Immature natural killer cell (primary cell): ENCODE data around the gene PCNT. TPM values are rescaled to one million over a fixed set of nuclear protein-coding genes. Genes with fewer than 3 reads are reported as not detected.
"Not testable (repeated sequence)": the region's sequence is repeated elsewhere in the genome, so short reads cannot be mapped to it uniquely, and the experiment has no call there.

Experiments
- DNase-seq, 3 donors: peaks; one replicate each; pipeline ENCODE4 v3.0.0; 2022; ENCODE audit warnings: mixed read lengths in 1 of 3
- H3K27ac Mint-ChIP-seq, 6 donors: one replicate each; pipeline ENCODE4 v1.8.0; 2020; ENCODE audit warnings: mixed read lengths in 6 of 6, mild to moderate bottlenecking in 5 of 6, inconsistent platforms in 4 of 6, moderate library complexity in 3 of 6
- H3K27me3 Mint-ChIP-seq, 3 donors: one replicate each; pipeline ENCODE4 v1.8.0; 2020 to 2021; ENCODE audit warnings: low read depth in 3 of 3, mild to moderate bottlenecking in 3 of 3, mixed read lengths in 3 of 3, moderate library complexity in 3 of 3, inconsistent platforms in 1 of 3
- H3K36me3 Mint-ChIP-seq, 3 donors: one replicate each; pipeline ENCODE4 v1.8.0; 2020; ENCODE audit warnings: mixed read lengths in 3 of 3, inconsistent platforms in 2 of 3, mild to moderate bottlenecking in 2 of 3
- H3K4me1 Mint-ChIP-seq, 2 donors: one replicate each; pipeline ENCODE4 v1.8.0; 2020; ENCODE audit warnings: inconsistent platforms in 2 of 2, mild to moderate bottlenecking in 2 of 2, mixed read lengths in 2 of 2, moderate library complexity in 1 of 2
- H3K4me3 Mint-ChIP-seq, 5 donors: one replicate each; pipeline ENCODE4 v1.8.0; 2020; ENCODE audit warnings: mild to moderate bottlenecking in 5 of 5, mixed read lengths in 5 of 5, inconsistent platforms in 3 of 5, moderate library complexity in 3 of 5
- H3K9me3 Mint-ChIP-seq, 6 donors: one replicate each; pipeline ENCODE4 v1.8.0; 2020; ENCODE audit warnings: mild to moderate bottlenecking in 6 of 6, mixed read lengths in 6 of 6, inconsistent platforms in 4 of 6, moderate library complexity in 3 of 6
- polyA plus RNA-seq, 3 donors: library from polyadenylated mRNA; unstranded; fragments of 300-500 nt; fragmentation: Illumina TruSeq; gene quantifications; one replicate each; pipeline ENCODE4 v1.2.3, GENCODE V29; 2021

PCNT gene
- polyA plus RNA-seq, 3 donors from 2014 or later, result 2.9 to 47.0 (median 6.5) TPM

DNA sequence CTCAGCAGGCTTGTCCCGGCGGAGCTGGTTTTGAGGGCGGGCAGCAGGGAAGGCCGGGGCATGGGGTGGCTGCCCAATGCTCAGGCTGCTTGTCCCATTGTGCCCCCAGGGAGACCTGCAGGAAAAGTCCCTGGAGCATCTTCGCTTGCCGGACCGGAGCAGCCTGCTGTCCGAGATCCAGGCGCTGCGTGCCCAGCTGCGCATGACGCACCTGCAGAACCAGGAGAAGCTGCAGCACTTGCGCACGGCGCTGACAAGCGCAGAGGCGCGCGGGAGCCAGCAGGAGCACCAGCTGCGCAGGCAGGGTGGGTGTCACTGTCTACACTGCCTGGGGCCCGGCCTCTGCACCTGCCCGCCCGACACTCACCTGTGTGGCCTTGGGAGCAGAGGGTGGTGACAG lies 104.3 kb downstream of the PCNT start:
- Mint-ChIP-seq H3K27ac (peak overlapping the region in 2 of 6 donors; percentile 12 to 28), H3K4me1 (peaks cover 24 to 28% of the 10 kb centered on the region in 2 donors)

DNA sequence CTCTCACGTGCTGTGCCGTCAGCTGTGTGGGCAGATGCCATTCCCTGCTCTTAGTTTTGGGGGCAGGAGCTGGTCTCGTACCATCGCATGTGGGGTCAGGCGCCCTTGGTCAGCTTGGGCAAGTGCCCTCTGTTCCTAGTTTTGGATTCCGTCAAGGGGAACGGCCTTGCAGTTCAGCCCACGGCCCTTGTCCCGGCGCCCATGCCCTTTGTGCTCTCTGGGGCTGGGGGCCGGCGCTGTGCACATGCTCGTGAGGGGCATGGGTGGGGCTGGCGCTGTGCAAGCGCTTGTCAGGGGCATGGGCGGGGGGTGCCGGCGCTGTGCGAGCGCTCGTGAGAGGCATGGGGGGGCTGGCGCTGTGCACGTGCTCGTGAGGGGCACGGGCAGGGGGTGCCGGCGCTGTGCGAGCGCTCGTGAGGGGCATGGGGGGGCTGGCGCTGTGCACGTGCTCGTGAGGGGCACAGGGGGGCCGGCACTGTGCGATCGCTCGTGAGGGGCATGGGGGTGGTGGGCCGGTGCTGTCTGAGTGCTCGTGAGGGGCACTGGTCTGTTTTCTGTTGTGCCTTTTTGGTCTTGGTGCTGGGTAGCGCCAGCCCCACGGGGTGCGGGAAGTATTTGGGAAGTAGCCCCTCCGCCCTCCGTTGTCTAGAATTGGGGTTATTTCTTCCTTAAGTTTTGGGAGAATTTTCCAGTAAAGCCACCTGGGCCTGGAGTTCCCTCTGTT lies 105.2 kb downstream of the PCNT start:
- DNase-seq, result no peak
- H3K27me3 Mint-ChIP-seq, result peaks cover 11 to 26% (median 20%) of the 10 kb centered on the region in 3 donors
- H3K36me3 Mint-ChIP-seq, result peaks cover 18 to 30% (median 21%) of the 10 kb centered on the region in 3 donors
- peak overlapping the region in 5 of 6 donors; percentile 28 to 78 (median 64) for H3K27ac Mint-ChIP-seq
- H3K4me1 Mint-ChIP-seq, result peaks cover 17 to 22% of the 10 kb centered on the region in 2 donors
- no peaks in the 10 kb centered on the region for H3K9me3 Mint-ChIP-seq
- H3K4me3 Mint-ChIP-seq, result no peak overlapping the region

More for the DNA sequence above, 104.3 kb downstream of the PCNT start:
- no peak for DNase-seq
- no peaks in the 10 kb centered on the region for H3K9me3 Mint-ChIP-seq
- no peak overlapping the region for H3K4me3 Mint-ChIP-seq
- H3K36me3 Mint-ChIP-seq, result peaks cover 18 to 30% (median 21%) of the 10 kb centered on the region in 3 donors
- H3K27me3 Mint-ChIP-seq, result peaks cover 15 to 32% (median 26%) of the 10 kb centered on the region in 3 donors

DNA sequence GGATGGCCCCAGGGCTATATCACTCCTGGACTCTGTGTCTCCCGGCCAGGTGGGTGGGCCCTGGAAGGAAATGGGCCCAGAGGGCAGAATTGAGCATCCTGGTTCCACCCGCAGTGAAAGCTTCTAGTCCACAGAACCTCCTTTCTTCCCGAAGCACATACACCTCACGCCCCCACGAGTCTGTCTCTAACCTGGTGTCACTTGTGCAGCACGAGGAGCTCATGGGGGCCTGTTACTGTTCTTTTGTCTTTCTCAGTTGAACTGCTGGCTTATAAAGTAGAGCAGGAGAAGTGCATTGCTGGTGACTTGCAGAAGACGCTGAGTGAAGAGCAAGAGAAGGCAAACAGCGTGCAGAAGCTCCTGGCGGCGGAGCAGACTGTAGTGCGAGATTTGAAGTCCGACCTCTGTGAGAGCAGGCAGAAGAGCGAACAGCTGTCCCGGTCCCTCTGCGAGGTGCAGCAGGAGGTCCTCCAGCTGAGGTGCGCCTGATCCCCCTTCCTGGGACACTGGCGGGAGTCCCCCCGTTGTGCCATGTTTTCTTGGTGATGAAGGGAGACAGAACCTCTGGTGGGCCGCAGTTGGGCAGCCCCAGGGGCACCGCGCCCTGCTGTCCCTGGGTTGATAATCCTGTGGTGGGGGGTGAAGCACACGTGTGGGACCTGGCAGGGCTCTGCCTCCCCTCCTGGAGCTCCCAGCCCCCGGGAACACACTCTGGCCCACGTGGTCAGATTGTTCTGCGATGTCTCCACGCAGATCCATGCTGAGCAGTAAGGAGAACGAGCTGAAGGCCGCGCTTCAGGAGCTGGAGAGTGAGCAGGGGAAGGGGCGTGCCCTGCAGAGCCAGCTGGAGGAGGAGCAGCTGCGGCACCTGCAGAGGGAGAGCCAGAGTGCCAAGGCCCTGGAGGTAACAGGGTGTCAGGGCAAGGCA lies 106.1 kb downstream of the PCNT start:
- peaks cover 5 to 19% (median 13%) of the 10 kb centered on the region in 3 donors for H3K27me3 Mint-ChIP-seq
- no peaks in the 10 kb centered on the region for H3K9me3 Mint-ChIP-seq
- H3K4me3 Mint-ChIP-seq, result no peak overlapping the region
- peak overlapping the region; percentile 28 to 81 (median 58) for H3K27ac Mint-ChIP-seq
- DNase-seq, result no peak
- peaks cover 10 to 16% of the 10 kb centered on the region in 2 donors for H3K4me1 Mint-ChIP-seq
- peaks cover 18 to 36% (median 27%) of the 10 kb centered on the region in 3 donors for H3K36me3 Mint-ChIP-seq

DNA sequence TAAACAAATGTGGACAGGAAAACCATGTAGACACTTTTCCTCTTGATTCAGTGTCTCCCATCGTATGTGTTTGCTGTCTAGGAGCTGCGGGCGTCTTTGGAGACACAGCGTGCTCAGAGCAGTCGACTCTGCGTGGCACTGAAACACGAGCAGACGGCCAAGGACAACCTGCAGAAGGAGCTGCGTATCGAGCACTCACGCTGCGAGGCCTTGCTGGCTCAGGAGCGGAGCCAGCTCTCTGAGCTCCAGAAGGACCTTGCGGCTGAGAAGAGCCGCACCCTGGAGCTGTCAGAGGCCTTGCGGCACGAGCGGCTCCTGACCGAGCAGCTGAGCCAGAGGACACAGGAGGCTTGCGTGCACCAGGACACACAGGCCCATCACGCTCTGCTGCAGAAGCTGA lies 107.5 kb downstream of the PCNT start:
- Mint-ChIP-seq H3K4me1 (peaks cover 0 to 7% of the 10 kb centered on the region in 2 donors), H3K27me3 (peaks cover 0 to 10% (median 5%) of the 10 kb centered on the region in 3 donors), H3K4me3 (no peak overlapping the region), H3K9me3 (no peaks in the 10 kb centered on the region), H3K36me3 (peaks cover 18 to 37% (median 28%) of the 10 kb centered on the region in 3 donors), H3K27ac (peak overlapping the region in 4 of 6 donors; percentile 68 to 83 (median 79))
- DNase-seq, result no peak

DNA sequence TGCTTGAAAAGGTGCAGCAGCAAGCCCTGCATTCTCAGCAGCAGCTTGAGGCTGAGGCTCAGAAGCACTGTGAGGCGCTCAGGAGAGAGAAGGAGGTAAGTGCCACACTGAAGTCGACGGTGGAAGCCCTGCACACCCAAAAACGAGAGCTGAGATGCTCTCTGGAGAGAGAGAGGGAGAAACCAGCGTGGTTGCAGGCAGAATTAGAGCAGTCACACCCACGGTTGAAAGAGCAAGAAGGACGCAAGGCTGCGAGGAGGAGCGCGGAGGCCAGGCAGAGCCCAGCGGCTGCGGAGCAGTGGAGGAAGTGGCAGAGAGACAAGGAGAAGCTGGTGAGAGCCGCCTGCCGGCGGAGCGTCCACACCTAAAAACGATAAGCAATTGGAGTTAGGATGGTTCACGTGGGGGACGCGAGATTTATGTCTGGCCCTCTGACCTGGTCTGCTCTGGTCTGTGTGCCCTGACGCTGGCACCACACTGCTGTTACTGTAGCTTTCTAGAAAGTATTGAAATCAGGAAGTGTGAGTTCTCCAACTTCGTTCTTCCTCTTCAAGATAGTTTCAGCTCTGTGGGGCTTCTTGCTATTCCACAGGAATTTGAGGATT lies 108.0 kb downstream of the PCNT start:
- peak overlapping the region; percentile 29 to 83 (median 52) for H3K27ac Mint-ChIP-seq
- no peaks in the 10 kb centered on the region for H3K9me3 Mint-ChIP-seq
- H3K4me3 Mint-ChIP-seq, result peak overlapping the region in 1 of 5 donors; percentile 15
- H3K36me3 Mint-ChIP-seq, result peaks cover 18 to 38% (median 29%) of the 10 kb centered on the region in 3 donors
- DNase-seq, result peak in 1 of 3 donors; percentile 6
- peaks cover 1 to 4% of the 10 kb centered on the region in 2 donors for H3K4me1 Mint-ChIP-seq
- peaks cover 0 to 10% (median 4%) of the 10 kb centered on the region in 3 donors for H3K27me3 Mint-ChIP-seq

DNA sequence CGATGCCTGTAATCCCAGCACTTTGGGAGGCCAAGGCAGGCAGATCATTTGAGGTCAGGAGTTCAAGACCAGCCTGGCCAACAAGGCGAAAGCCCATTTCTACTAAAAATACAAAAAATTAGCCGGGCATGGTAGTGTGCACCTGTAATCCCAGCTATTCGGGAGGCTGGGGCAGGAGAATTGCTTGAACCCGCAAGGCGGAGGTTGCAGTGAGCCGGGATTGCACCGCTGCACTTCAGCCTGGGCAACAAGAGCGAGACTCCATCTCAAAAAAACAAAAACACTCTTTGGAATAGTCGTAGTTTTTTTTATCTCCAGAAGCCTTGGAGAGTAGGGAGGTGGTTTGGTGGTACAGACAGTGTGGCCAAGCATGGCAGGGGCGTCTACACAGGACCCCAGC lies 109.2 kb downstream of the PCNT start:
- not testable (repeated sequence) for H3K4me3 Mint-ChIP-seq, H3K9me3 Mint-ChIP-seq, H3K27me3 Mint-ChIP-seq, DNase-seq, H3K4me1 Mint-ChIP-seq
- Mint-ChIP-seq H3K36me3 (peaks cover 21 to 44% (median 36%) of the 10 kb centered on the region in 3 donors), H3K27ac (peak overlapping the region in 4 of 6 donors; percentile 45 to 68 (median 48))

DNA sequence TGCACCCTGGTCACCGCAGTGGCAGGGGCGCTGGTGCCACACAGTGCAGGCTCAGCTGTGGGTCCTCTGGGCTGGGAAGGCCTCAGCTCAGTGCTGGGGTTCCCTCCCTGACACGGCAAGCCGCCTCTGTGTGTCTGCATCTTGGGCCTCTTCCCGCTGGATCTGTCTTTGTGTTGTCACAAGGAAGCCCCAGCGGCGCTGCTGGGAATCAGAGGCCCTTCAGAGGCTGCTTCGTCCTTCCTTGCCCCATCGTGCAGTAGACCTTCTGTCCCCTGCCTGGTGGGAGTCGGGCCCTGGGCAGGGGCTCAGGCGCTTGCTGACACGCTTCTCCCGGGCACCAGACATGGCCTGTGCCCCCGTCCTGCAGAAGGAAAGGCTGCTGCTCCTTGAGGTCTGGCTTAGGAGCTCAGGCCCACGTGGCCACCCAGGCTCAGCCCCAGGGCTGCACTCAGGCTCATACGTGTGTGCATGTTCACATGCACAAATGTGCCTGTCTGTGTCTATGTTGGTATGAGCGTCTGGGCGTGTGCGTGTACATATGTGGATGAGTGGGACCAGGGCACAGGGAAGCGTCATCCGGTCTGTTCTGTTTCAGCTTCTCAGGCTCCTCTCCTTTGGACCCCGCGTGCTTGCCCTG lies 110.5 kb downstream of the PCNT start:
- no peaks in the 10 kb centered on the region for H3K9me3 Mint-ChIP-seq
- no peak overlapping the region for H3K4me3 Mint-ChIP-seq
- peaks cover 8 to 9% of the 10 kb centered on the region in 2 donors for H3K4me1 Mint-ChIP-seq
- H3K36me3 Mint-ChIP-seq, result peaks cover 21 to 50% (median 36%) of the 10 kb centered on the region in 3 donors
- peak overlapping the region in 5 of 6 donors; percentile 12 to 76 (median 24) for H3K27ac Mint-ChIP-seq
- no peak for DNase-seq
- peaks cover 0 to 4% (median 2%) of the 10 kb centered on the region in 3 donors for H3K27me3 Mint-ChIP-seq

DNA sequence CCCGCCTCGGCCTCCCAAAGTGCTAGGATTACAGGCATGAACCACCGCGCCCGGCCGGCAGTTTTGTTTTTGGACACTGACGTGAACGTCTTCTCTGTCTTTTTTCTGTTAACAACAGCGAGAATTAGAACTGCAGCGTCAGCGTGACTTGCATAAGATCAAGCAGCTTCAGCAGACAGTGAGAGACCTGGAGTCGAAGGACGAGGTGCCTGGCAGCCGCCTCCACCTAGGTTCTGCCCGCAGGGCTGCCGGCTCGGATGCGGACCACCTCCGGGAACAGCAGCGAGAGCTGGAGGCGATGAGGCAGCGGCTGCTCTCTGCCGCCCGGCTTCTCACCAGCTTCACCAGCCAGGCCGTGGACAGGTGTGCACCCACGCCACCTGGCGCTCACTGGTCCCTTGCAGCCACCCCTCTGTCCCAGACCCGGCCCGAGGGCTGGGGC lies 111.9 kb downstream of the PCNT start:
- H3K4me3 Mint-ChIP-seq, result no peak overlapping the region
- H3K27ac Mint-ChIP-seq, result peak overlapping the region in 2 of 6 donors; percentile 7 to 17
- no peak for DNase-seq
- H3K9me3 Mint-ChIP-seq, result no peaks in the 10 kb centered on the region
- peaks cover 0 to 4% (median 2%) of the 10 kb centered on the region in 3 donors for H3K27me3 Mint-ChIP-seq
- H3K4me1 Mint-ChIP-seq, result peaks cover 8 to 9% of the 10 kb centered on the region in 2 donors
- H3K36me3 Mint-ChIP-seq, result peaks cover 16 to 52% (median 32%) of the 10 kb centered on the region in 3 donors

DNA sequence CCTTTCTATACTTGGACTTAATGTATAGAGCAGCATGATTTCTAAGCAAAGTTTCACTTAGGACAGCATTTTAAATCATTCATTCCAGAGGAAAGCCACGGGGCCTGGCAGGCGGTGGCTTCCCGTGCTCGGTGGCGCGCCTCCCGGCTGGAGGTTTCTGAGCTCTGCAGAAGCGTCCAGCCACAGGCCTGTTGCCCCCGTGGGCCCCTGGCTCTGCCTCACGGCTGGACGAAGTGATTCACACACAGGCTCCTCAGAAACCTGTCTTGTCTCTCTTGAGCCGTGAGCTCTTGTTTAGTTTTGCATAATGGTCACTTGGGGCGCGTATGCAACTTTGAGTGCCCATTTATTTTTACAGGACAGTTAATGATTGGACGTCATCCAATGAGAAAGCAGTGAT lies 112.7 kb downstream of the PCNT start:
- H3K36me3 Mint-ChIP-seq, result peaks cover 11 to 52% (median 28%) of the 10 kb centered on the region in 3 donors
- no peak for DNase-seq
- H3K9me3 Mint-ChIP-seq, result no peaks in the 10 kb centered on the region
- H3K4me3 Mint-ChIP-seq, result no peak overlapping the region
- H3K4me1 Mint-ChIP-seq, result peaks cover 7 to 9% of the 10 kb centered on the region in 2 donors
- H3K27me3 Mint-ChIP-seq, result peaks cover 0 to 4% (median 2%) of the 10 kb centered on the region in 3 donors
- H3K27ac Mint-ChIP-seq, result no peak overlapping the region

DNA sequence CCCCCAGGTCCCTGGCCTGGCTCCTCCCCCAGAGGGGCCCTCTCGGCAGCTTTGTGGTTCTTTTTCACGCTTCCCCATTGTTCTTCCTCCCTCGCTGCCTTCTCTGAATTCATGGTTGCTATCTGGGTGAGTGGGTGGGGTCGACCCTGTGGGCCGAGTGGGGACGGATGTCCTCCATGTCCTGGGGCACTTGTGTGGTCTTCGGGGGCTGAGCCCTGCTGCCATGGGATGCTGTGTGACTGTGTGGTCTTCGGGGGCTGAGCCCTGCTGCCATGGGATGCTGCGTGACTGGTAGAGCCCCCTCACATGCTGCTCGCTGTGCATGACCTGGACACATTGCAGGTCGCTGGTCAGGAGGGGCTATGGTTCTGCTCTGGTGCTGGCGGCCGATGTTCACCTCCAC lies 113.1 kb downstream of the PCNT start:
- Mint-ChIP-seq H3K36me3 (peaks cover 7 to 47% (median 23%) of the 10 kb centered on the region in 3 donors), H3K27me3 (peaks cover 0 to 2% (median 2%) of the 10 kb centered on the region in 3 donors), H3K9me3 (no peaks in the 10 kb centered on the region), H3K4me1 (peaks cover 7 to 9% of the 10 kb centered on the region in 2 donors), H3K4me3 (no peak overlapping the region), H3K27ac (peak overlapping the region in 5 of 6 donors; percentile 23 to 82 (median 72))
- no peak for DNase-seq

DNA sequence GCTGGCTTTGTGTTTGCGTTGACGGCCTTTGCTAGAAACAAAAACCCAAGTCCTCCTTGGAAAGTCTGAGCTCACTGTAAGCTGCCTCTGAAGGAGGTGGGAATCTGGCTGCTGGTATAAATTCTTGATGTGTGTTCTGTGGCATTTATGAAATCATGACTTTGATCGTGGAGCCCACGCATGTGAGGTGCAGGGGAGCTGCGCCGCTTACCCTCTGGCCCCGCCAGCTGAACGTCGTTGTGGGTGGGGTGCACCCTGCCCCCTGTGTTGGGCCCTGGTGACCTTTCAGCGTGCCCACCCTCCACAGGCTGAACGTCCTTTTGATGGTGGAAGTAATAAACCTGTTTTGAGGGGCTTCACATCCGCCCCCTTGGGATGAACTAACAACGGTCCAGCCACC lies 113.6 kb downstream of the PCNT start:
- no peak for DNase-seq
- Mint-ChIP-seq H3K9me3 (no peaks in the 10 kb centered on the region), H3K4me3 (no peak overlapping the region), H3K4me1 (peaks cover 7 to 9% of the 10 kb centered on the region in 2 donors), H3K27ac (peak overlapping the region in 5 of 6 donors; percentile 23 to 82 (median 56)), H3K36me3 (peaks cover 6 to 46% (median 22%) of the 10 kb centered on the region in 3 donors), H3K27me3 (peaks cover 2% of the 10 kb centered on the region in 3 donors)

DNA sequence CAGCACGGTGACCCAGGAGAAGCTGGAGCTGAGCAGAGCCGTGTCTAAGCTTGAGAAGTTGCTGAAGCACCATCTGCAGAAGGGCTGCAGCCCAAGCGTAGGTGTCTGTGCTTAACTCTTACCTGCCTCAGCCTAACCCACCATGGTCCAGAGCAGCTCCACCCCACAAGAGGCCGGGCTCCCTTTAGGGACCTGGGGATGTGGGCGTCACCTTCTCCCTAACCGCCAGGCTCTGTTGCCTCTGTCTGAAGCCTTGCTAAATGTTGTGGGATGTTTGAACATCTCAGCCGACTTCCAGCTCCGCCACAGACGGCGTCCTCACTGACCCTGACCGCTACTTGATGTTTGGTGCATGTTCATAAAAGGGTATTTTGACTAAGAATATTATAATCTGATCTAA lies 114.3 kb downstream of the PCNT start:
- Mint-ChIP-seq H3K4me3 (no peak overlapping the region), H3K9me3 (no peaks in the 10 kb centered on the region), H3K27me3 (peaks cover 2 to 5% (median 2%) of the 10 kb centered on the region in 3 donors), H3K36me3 (peaks cover 10 to 50% (median 26%) of the 10 kb centered on the region in 3 donors), H3K27ac (no peak overlapping the region), H3K4me1 (peaks cover 7 to 9% of the 10 kb centered on the region in 2 donors)
- DNase-seq, result no peak

DNA sequence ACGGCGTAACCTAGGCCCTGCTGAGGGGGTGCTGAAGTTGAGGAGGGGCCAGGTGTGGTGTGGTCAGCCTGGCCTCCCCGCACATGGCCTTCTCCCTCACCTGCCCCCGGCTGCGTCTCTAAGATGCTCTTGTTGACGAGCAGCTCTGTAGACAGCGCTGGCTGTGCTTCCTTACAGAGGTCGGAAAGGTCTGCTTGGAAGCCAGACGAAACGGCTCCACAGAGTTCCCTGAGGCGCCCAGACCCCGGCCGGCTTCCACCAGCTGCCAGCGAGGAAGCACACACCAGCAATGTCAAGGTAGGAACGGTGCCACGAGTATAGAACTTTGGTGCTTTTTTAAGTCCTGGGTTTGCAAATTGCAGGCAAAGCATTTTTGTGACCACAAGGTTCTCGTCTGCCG lies 116.0 kb downstream of the PCNT start:
- DNase-seq, result no peak
- Mint-ChIP-seq H3K36me3 (peaks cover 10 to 52% (median 26%) of the 10 kb centered on the region in 3 donors), H3K27me3 (peaks cover 1 to 5% (median 2%) of the 10 kb centered on the region in 3 donors), H3K27ac (peak overlapping the region in 2 of 6 donors; percentile 23 to 60), H3K9me3 (no peaks in the 10 kb centered on the region), H3K4me1 (peaks cover 7 to 9% of the 10 kb centered on the region in 2 donors), H3K4me3 (no peak overlapping the region)
